CD4-positive, alpha-beta memory T cell (primary cell): Measurements from ENCODE around the gene ZNF514. TPM values are rescaled to one million over a fixed set of nuclear protein-coding genes. Genes with fewer than 3 reads are reported as not detected.

Source experiments
- CTCF ChIA-PET: fragments of 350-600 bp; sonication (Branson Sonifier 250); formaldehyde crosslinking; loops from one replicate; lab custom pipeline; 2021; ENCODE audit warnings: inconsistent platforms; ENCODE audit not compliant: partially characterized antibody; lab: Charles Lee
- POLR2A ChIA-PET: fragments of 350-600 bp; sonication (Branson Sonifier 250); formaldehyde crosslinking; loops from one replicate; lab custom pipeline; 2021; ENCODE audit not compliant: partially characterized antibody; lab: Charles Lee
- DNase-seq, 5 donors: peaks; one replicate each; pipeline versions ENCODE4 v3.0.0 to v3.0.0-alpha.2; 2020 to 2022; ENCODE audit warnings: mixed read lengths in 1 of 5
- H3K27ac ChIP-seq: one replicate; pipeline ENCODE4 v1.7.0; 2013; ENCODE audit warnings: low read depth, low read length
- H3K27me3 ChIP-seq: 2 replicates; pipeline ENCODE4 v1.7.0; 2013; ENCODE audit warnings: mild to moderate bottlenecking, low read length, moderate library complexity; ENCODE audit not compliant: insufficient read depth
- H3K36me3 ChIP-seq: 2 replicates; pipeline ENCODE4 v1.7.0; 2013; ENCODE audit warnings: mild to moderate bottlenecking, low read length, moderate library complexity; ENCODE audit not compliant: insufficient read depth
- H3K4me1 ChIP-seq: 2 replicates; pipeline ENCODE4 v1.7.0; 2013; ENCODE audit warnings: mild to moderate bottlenecking, low read length, moderate library complexity; ENCODE audit not compliant: insufficient read depth
- H3K4me3 ChIP-seq, 2 donors: one replicate each; pipeline ENCODE4 v1.7.0; 2013; ENCODE audit warnings: low read length in 2 of 2, mild to moderate bottlenecking in 1 of 2
- H3K9me3 ChIP-seq, 2 donors: one replicate each; pipeline ENCODE4 v1.7.0; 2013; ENCODE audit warnings: low read length in 2 of 2, control low read depth in 1 of 2; ENCODE audit not compliant: control insufficient read depth in 1 of 2
- H3K27ac Mint-ChIP-seq, 7 donors: one replicate each; pipeline ENCODE4 v1.8.0; 2020 to 2021; ENCODE audit warnings: mixed read lengths in 7 of 7, mild to moderate bottlenecking in 6 of 7, inconsistent platforms in 3 of 7, moderate library complexity in 3 of 7
- H3K27me3 Mint-ChIP-seq, 2 donors: one replicate each; pipeline ENCODE4 v1.8.0; 2020 to 2021; ENCODE audit warnings: mixed read lengths in 2 of 2
- H3K36me3 Mint-ChIP-seq, 2 donors: one replicate each; pipeline ENCODE4 v1.8.0; 2020 to 2021; ENCODE audit warnings: mixed read lengths in 2 of 2, inconsistent platforms in 1 of 2, mild to moderate bottlenecking in 1 of 2
- H3K4me1 Mint-ChIP-seq, 4 donors: one replicate each; pipeline ENCODE4 v1.8.0; 2020 to 2021; ENCODE audit warnings: mixed read lengths in 4 of 4, mild to moderate bottlenecking in 1 of 4
- H3K4me3 Mint-ChIP-seq, 8 donors: one replicate each; pipeline ENCODE4 v1.8.0; 2020 to 2021; ENCODE audit warnings: mixed read lengths in 8 of 8, mild to moderate bottlenecking in 7 of 8, moderate library complexity in 6 of 8, inconsistent platforms in 3 of 8
- H3K9me3 Mint-ChIP-seq, 8 donors: one replicate each; pipeline ENCODE4 v1.8.0; 2020 to 2021; ENCODE audit warnings: mixed read lengths in 8 of 8, mild to moderate bottlenecking in 5 of 8, inconsistent platforms in 3 of 8, moderate library complexity in 1 of 8
- intact Hi-C: fragments of 100-400 bp; cut with micrococcal nuclease; formaldehyde crosslinking; loops from one replicate; pipeline ENCODE4 v1.15.1; 2023
- polyA plus RNA-seq, 2 donors: library from polyadenylated mRNA; unstranded; fragments of 300-500 nt; fragmentation: Illumina TruSeq; gene quantifications; one replicate each; pipeline ENCODE4 v1.2.3, GENCODE V29; 2021
- total RNA-seq, 2 experiments: library from RNA; stranded (reverse); gene quantifications; one replicate each; pipeline ENCODE4 v1.2.3, GENCODE V29; 2021

The ZNF514 gene
- total and polyA plus RNA-seq, 4 experiments from 2014 or later, result 7.3 to 37.1 (median 23.2) TPM

DNA sequence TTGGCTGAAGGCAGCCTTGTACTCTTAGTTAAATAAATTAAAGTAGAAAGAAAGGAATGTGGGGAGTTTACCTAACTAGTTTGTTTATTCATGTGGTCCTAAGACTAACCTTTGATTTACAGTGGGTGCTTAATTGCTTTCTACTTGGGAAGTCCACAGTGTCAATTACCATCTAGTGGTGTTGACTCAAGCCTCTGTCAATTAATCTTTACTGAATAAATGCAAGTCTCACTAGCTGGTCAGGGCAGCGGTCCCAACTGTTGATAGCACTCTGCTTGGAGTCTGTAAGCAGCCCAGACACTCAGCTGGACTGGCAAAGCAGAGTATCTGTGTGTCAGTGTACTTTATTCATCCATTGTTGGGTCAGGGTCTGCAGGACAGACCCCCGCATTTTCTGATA is 15.8 kb downstream of the ZNF514 start:
- H3K27ac Mint-ChIP-seq, result no peak overlapping the region
- no peaks in the 10 kb centered on the region for H3K27me3 ChIP-seq
- H3K9me3 Mint-ChIP-seq, result peaks cover 2 to 95% (median 91%) of the 10 kb centered on the region in 8 donors
- H3K9me3 ChIP-seq, result peaks cover 9 to 53% of the 10 kb centered on the region in 2 donors
- H3K4me1 ChIP-seq, result no peaks in the 10 kb centered on the region
- no peaks in the 10 kb centered on the region for H3K27me3 Mint-ChIP-seq
- no peak overlapping the region for H3K4me3 Mint-ChIP-seq
- POLR2A ChIA-PET, result no interaction called here
- peaks cover 42 to 50% of the 10 kb centered on the region in 2 donors for H3K36me3 Mint-ChIP-seq
- H3K4me1 Mint-ChIP-seq, result no peaks in the 10 kb centered on the region
- intact Hi-C loops, result no loop called here
- H3K4me3 ChIP-seq, result no peak overlapping the region
- no peaks in the 10 kb centered on the region for H3K36me3 ChIP-seq
- CTCF ChIA-PET, result no interaction called here
- no peak for DNase-seq
- no peak overlapping the region for H3K27ac ChIP-seq

DNA sequence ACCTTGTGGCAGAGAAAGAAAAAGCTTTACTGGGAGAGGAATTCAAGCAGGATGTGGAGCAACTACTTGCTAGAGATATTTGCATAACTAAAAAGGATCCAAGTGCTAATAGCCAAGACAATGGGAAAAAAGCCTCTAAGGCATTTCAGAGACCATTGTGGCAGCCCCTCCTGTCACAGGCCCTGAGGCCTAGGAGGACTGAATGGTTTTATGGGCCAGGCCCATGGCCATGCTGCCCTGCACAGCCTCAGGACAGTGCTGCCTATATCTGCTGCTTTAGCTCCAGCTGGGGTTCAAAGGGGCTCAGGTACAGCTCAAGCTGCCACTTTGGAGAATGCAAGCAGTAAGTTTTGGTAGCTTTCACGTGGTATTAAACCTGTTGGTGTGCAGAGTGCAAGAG is 20.9 kb downstream of the ZNF514 start:
- DNase-seq, result no peak
- Mint-ChIP-seq H3K4me3 (no peak overlapping the region), H3K27me3 (no peaks in the 10 kb centered on the region), H3K27ac (peak overlapping the region in 1 of 7 donors; percentile 41), H3K4me1 (no peaks in the 10 kb centered on the region), H3K9me3 (peaks cover 3 to 83% (median 71%) of the 10 kb centered on the region in 8 donors), H3K36me3 (peaks cover 16 to 28% of the 10 kb centered on the region in 2 donors)
- H3K27me3 ChIP-seq, result no peaks in the 10 kb centered on the region
- intact Hi-C loops, result no loop called here
- H3K36me3 ChIP-seq, result no peaks in the 10 kb centered on the region
- no peak overlapping the region for H3K27ac ChIP-seq
- ChIA-PET CTCF (no interaction called here), POLR2A (interaction anchor here (0.7 kb wide), 1 partner anchor 105 kb away, joined by 3 read pairs; no protein-coding TSS in a partner anchor)
- H3K9me3 ChIP-seq, result peaks cover 5 to 35% of the 10 kb centered on the region in 2 donors
- no peak overlapping the region for H3K4me3 ChIP-seq
- H3K4me1 ChIP-seq, result no peaks in the 10 kb centered on the region

DNA sequence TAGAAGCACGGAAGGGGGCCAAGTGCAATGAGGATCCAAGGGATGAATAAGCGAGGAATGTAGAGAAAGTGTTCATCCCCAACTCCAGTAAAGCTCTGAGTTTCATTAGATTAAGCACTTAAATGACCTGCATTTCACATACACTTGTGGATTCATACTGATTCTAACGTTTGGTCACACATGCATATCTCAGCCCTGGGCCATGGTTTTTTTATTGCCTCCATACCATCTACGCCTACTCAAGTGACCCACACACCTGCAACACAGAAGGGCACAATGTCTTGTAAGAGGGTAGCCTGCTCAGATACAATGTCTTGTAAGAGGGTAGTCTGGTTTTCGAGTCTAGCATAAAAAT is 37.5 kb downstream of the ZNF514 start:
- peak overlapping the region; percentile 79 for H3K27ac ChIP-seq
- H3K36me3 Mint-ChIP-seq, result peaks cover 5 to 24% of the 10 kb centered on the region in 2 donors
- peak overlapping the region; percentile 24 to 76 for H3K4me3 ChIP-seq
- peak overlapping the region; percentile 91 to 99 (median 96) for H3K4me3 Mint-ChIP-seq
- intact Hi-C loops, result loop anchor here (1.0 kb wide), 3 partner anchors 37 to 85 kb away; partner anchors contain the start of genes ZNF2, ZNF514 and ZNF892
- peaks cover 0 to 2% (median 0%) of the 10 kb centered on the region in 8 donors for H3K9me3 Mint-ChIP-seq
- no peaks in the 10 kb centered on the region for H3K36me3 ChIP-seq
- H3K4me1 Mint-ChIP-seq, result peaks cover 35 to 53% (median 41%) of the 10 kb centered on the region in 4 donors
- no peaks in the 10 kb centered on the region for H3K27me3 ChIP-seq
- peak overlapping the region; percentile 51 to 94 (median 89) for H3K27ac Mint-ChIP-seq
- H3K4me1 ChIP-seq, result peaks cover 36% of the 10 kb centered on the region
- H3K27me3 Mint-ChIP-seq, result peaks cover 0 to 2% of the 10 kb centered on the region in 2 donors
- CTCF ChIA-PET, result interaction anchor here (1.5 to 12.1 kb wide), 5 partner anchors 35 to 100 kb away, joined by 4 to 279 read pairs (median 18); partner anchors contain the start of genes MAL, ZNF2 and ZNF514
- POLR2A ChIA-PET, result interaction anchor here (0.8 to 4.8 kb wide), 9 partner anchors 33 to 281 kb away, joined by 3 to 78 read pairs (median 9); partner anchors contain the start of genes FAHD2A, MAL, ZNF2 and ZNF514
- no peaks in the 10 kb centered on the region for H3K9me3 ChIP-seq
- DNase-seq, result no peak

DNA sequence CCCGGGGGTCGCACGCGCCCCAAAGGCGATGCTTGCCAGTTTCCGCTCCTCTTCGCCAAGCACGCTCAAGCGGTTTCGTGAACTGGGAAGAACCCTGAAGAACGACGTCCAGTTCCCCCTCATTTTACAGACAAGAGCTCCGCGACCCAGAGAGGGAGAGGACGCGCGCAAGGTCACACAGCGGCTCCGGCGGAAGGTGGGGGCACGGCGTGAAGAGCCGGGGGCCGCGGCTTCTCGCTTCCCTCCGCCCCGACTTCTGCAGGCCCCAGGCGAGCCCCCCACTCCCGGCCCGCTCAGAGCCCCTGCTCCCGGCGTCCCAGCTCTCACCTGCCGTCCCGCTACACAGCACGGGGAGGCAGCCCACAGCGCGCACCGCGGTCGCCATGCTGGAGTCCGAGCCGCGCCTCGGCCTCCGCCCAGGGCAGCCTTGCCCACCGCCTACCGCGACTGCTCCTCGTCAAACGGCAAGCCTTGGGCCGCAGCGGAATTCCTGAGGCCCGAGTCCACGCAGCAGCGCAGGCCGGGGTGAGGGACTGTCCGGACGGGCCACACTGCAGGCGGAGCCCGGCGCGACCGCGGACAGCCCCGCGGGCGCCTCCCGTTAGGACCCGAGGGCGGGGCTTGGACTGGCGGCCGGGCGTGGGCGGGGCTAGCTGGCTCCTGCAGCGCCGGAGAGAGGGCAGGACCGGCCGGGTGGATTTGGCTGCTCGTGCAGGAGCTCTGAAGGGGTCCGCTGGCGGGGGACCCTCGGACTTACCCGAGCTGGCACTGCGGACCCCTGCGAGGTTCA is 38.0 kb downstream of the ZNF514 start, which contains the start of gene MRPS5:
TSS of gene MRPS5 (minus strand) at position 402 of the 790 bp plus-strand sequence. CDS start at position 385, 17 bp downstream.
- CTCF ChIA-PET, result interaction anchor here (1.0 to 12.1 kb wide), 7 partner anchors 15 to 135 kb away, joined by 3 to 279 read pairs (median 15); partner anchors contain the start of genes MAL, ZNF2 and ZNF514
- Histone ChIP-seq H3K4me1 (peaks cover 36% of the 10 kb centered on the region), H3K36me3 (no peaks in the 10 kb centered on the region), H3K4me3 (peak within 1 kb of the TSS; percentile 74 to 76), H3K27ac (peak within 1 kb of the TSS; percentile 79), H3K9me3 (no peaks in the 10 kb centered on the region), H3K27me3 (no peaks in the 10 kb centered on the region)
- POLR2A ChIA-PET, result interaction anchor here (0.8 to 4.8 kb wide), 12 partner anchors 33 to 281 kb away, joined by 3 to 78 read pairs (median 7); partner anchors contain the start of genes FAHD2A, MAL, ZNF2 and ZNF514
- intact Hi-C loops, result loop anchor here (1.0 kb wide), 3 partner anchors 38 to 86 kb away; partner anchors contain the start of genes ZNF2, ZNF514 and ZNF892
- H3K27ac Mint-ChIP-seq, result peak within 1 kb of the TSS; percentile 89 to 97 (median 95)
- peaks cover 0 to 2% (median 0%) of the 10 kb centered on the region in 8 donors for H3K9me3 Mint-ChIP-seq
- H3K36me3 Mint-ChIP-seq, result peaks cover 6 to 25% of the 10 kb centered on the region in 2 donors
- peak within 1 kb of the TSS; percentile 94 to 99 (median 96) for H3K4me3 Mint-ChIP-seq
- peaks cover 36 to 55% (median 42%) of the 10 kb centered on the region in 4 donors for H3K4me1 Mint-ChIP-seq
- peaks cover 0 to 2% of the 10 kb centered on the region in 2 donors for H3K27me3 Mint-ChIP-seq
- peak; percentile 77 to 86 (median 78) for DNase-seq

DNA sequence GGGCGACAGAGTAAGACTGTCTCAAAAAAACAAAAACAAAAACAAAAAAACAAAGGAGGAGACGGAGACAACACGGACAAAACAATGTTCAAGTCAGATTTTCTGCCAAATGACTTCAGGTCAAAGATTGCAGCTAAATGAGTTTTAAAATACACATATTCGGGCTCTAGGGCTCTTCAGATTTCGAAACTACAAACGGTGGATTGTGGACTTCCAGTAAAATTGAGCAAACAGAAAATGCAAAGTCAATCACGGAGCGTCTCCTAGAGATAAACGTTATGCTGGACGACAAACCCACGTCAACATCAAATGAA is 38.6 kb downstream of the ZNF514 start:
- H3K27me3 ChIP-seq, result no peaks in the 10 kb centered on the region
- no peaks in the 10 kb centered on the region for H3K27me3 Mint-ChIP-seq
- peak overlapping the region; percentile 79 for H3K27ac ChIP-seq
- H3K36me3 ChIP-seq, result no peaks in the 10 kb centered on the region
- H3K4me1 ChIP-seq, result peaks cover 36% of the 10 kb centered on the region
- H3K4me1 Mint-ChIP-seq, result peaks cover 36 to 55% (median 42%) of the 10 kb centered on the region in 4 donors
- no peaks in the 10 kb centered on the region for H3K9me3 ChIP-seq
- peak overlapping the region; percentile 74 to 76 for H3K4me3 ChIP-seq
- peaks cover 6 to 25% of the 10 kb centered on the region in 2 donors for H3K36me3 Mint-ChIP-seq
- H3K4me3 Mint-ChIP-seq, result peak overlapping the region; percentile 94 to 99 (median 96)
- intact Hi-C loops, result no loop called here
- CTCF ChIA-PET, result interaction anchor here (1.0 to 12.1 kb wide), 7 partner anchors 16 to 135 kb away, joined by 3 to 279 read pairs (median 15); partner anchors contain the start of genes MAL, ZNF2 and ZNF514
- H3K9me3 Mint-ChIP-seq, result peaks cover 0 to 2% (median 0%) of the 10 kb centered on the region in 8 donors
- POLR2A ChIA-PET, result interaction anchor here (0.8 to 4.8 kb wide), 12 partner anchors 34 to 96 kb away, joined by 3 to 78 read pairs (median 7); partner anchors contain the start of genes MAL, ZNF2 and ZNF514
- DNase-seq, result no peak
- H3K27ac Mint-ChIP-seq, result peak overlapping the region; percentile 70 to 97 (median 95)

DNA sequence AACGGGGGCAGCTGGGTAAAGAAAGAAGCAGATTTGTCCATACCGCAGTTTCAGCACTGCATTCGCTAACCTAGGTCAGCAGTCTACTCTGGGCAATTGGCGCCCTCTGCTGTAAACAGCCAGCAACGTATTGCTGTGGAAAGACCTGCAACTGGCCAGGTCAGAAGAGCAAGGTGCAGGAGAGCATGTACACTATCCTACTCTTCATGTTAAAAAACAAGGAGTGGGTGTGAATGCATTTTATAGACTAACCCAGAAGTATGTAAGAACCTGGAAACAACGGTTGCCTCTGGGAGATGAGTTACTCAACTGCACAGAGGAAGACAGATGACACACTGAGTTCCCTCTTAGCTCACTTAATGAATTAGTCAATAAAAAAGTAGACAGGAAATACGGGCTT is 44.2 kb downstream of the ZNF514 start:
- peak overlapping the region in 1 of 8 donors; percentile 28 for H3K4me3 Mint-ChIP-seq
- H3K27me3 ChIP-seq, result no peaks in the 10 kb centered on the region
- H3K9me3 ChIP-seq, result no peaks in the 10 kb centered on the region
- CTCF ChIA-PET, result interaction anchor here (0.6 to 12.1 kb wide), 28 partner anchors 9 to 242 kb away, joined by 3 to 279 read pairs (median 5); partner anchors contain the start of genes MAL and ZNF2
- H3K36me3 ChIP-seq, result peaks cover 24% of the 10 kb centered on the region
- H3K27ac Mint-ChIP-seq, result peak overlapping the region in 3 of 7 donors; percentile 66 to 75 (median 69)
- H3K9me3 Mint-ChIP-seq, result no peaks in the 10 kb centered on the region
- H3K4me3 ChIP-seq, result no peak overlapping the region
- intact Hi-C loops, result loop anchor here (1.0 to 10.0 kb wide), 6 partner anchors 35 to 241 kb away; partner anchors contain the start of genes TEKT4 and ZNF892
- H3K27ac ChIP-seq, result no peak overlapping the region
- H3K4me1 Mint-ChIP-seq, result peaks cover 34 to 46% (median 36%) of the 10 kb centered on the region in 4 donors
- peak; percentile 66 to 76 (median 69) for DNase-seq
- peaks cover 21 to 49% of the 10 kb centered on the region in 2 donors for H3K36me3 Mint-ChIP-seq
- no peaks in the 10 kb centered on the region for H3K27me3 Mint-ChIP-seq
- POLR2A ChIA-PET, result interaction anchor here (0.7 to 2.6 kb wide), 4 partner anchors 39 to 93 kb away, joined by 3 to 17 read pairs (median 6); partner anchors contain the start of gene MAL
- peaks cover 36% of the 10 kb centered on the region for H3K4me1 ChIP-seq
